Right hindlimb (tissue), 1 donor: ENCODE results near the gene NFKBIZ.
"Not testable (repeated sequence)": the region's sequence is repeated elsewhere in the genome, so short reads cannot be mapped to it uniquely, and the experiment has no call there.

Experiments
- DNase-seq: peaks from one replicate; pipeline ENCODE4 v3.0.0-alpha.2; 2018

NFKBIZ gene

DNA sequence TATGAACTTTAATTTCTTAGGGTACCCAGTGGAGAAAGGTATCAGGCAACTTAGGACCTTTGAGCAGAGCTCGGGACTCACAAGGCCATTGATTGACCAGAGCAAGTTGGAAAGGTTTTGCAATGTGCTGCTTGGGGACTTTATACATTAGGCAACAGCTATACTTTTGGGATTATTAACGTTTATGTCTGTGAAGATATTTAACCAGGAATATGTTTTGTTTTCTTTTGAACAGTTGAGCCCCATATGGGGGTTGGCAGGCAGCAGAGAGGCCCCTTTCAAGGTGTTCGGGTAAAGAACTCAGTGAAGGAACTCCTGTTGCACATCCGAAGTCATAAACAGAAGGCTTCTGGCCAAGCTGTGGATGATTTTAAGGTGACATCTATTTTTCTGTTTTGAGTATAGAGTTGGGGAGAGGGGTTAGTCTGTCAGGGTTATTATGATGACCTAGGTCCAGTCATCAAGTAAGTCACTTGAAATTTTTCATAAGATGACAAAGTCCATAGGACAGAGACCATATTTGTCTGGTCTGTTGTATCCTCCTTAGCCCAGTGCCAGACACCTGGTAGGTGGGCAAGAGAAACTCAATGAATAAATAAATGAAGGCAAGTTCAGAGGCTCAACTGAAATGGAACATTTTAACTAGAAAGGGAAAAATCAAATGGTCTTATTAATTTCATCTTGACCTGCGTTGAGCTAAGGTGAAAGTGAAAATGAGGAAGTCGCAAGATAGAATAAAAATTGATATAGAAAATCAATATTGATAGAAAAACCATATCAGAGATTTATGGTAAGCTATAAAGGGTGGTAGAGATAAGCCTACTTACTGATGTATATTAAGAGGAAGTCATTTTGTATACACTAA, 2.8 kb downstream of the NFKBIZ start:
- no peak for DNase-seq

DNA sequence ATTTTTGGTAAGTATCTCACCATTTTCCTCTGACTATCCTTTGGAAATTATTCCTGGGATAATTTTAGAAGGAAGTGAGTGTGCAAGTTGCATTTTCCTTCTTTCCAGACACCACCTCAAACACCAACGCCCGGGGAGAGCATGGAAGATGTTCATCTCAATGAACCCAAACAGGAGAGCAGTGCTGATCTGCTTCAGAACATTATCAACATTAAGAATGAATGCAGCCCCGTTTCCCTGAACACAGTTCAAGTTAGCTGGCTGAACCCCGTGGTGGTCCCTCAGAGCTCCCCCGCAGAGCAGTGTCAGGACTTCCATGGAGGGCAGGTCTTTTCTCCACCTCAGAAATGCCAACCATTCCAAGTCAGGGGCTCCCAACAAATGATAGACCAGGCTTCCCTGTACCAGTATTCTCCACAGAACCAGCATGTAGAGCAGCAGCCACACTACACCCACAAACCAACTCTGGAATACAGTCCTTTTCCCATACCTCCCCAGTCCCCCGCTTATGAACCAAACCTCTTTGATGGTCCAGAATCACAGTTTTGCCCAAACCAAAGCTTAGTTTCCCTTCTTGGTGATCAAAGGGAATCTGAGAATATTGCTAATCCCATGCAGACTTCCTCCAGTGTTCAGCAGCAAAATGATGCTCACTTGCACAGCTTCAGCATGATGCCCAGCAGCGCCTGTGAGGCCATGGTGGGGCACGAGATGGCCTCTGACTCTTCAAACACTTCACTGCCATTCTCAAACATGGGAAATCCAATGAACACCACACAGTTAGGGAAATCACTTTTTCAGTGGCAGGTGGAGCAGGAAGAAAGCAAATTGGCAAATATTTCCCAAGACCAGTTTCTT, 3.9 kb downstream of the NFKBIZ start:
- DNase-seq = no peak

DNA sequence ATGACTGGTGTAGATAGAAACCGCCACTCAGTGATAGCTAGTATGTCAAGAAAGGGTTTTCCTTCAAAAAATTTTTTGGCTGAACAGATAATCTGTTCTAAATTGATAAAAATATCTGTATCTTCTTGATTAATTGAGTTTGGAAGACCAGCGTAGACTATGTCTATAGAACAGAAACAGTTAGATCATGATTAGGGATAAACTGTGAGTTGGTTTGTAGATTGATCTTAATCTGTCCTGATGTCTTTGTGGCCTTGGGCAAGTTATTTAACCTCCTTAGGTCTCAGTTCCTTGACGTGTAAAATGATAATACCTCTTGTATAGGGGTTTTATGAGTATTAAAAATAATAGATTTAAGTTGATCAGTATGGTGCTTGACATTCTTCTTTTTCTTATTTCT, 4.7 kb downstream of the NFKBIZ start:
- DNase-seq = no peak

DNA sequence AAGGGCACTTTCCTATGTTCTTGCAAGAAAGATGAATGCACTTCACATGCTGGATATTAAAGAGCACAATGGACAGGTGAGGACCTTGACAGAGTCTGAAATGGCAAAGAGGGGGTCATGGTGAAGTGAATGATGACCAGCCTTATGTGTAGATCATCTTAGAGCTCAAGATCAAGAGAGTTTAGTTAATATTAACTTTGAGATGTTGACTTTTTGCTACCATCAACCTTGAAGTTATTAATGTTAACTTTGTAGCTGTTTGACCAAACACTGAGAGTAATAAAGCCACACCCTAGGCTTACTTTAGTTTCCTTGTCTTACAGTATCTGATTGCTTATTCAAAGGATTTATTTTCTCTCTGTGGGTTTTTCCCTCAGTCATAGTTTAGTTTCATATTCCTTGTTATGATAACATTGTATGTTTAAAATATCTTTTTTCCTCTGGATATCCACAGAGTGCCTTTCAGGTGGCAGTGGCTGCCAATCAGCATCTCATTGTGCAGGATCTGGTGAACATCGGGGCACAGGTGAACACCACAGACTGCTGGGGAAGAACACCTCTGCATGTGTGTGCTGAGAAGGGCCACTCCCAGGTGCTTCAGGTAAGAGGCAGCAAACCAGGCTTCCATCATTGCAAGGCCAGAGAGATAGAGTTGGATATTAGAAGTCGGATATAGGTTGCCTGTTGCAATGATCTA, 5.4 kb downstream of the NFKBIZ start:
- no peak for DNase-seq

DNA sequence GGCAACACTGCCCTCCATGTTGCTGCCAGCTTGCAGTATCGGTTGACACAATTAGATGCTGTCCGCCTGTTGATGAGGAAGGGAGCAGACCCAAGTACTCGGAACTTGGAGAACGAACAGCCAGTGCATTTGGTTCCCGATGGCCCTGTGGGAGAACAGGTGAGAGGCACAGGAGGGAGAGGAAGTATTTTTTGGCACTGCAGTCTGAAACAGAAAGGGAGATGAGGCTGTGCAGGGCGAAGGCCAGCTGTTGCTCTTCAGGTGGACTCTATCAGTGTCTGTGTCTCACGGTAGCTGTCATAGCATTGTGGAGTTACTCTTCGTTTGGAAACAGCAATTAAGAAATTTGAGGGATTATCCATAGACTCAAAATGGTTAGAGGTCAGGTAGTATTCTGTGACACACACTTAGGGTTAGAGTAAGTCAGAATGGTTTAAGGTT, 8.0 kb downstream of the NFKBIZ start:
- no peak for DNase-seq

DNA sequence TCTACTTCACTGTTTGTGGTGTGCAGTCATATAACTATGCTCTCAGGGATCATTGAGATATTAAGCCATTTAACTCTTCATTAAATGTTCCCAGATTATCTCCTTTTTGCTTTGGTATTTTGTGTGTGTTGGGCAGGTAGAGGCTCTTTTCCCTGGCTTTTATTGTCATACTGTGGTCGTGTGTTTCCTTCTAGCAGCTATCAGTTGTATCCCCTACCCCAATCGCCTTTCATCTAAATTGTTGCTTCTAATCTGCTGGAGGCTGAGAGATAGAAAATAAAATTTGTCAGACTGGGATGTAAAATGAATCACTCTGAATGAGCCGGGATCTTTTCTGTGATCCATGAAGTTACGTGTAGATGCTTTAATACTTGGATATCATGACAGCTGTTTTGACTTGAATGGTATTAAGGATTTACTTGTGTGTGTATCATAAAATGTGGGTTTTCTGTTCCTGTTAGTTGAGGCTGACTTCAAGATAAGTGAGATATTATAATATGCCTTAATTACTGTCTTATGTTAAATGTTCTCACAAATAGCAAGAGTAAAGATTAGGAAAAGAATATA, 9.2 kb downstream of the NFKBIZ start:
- DNase-seq = no peak

DNA sequence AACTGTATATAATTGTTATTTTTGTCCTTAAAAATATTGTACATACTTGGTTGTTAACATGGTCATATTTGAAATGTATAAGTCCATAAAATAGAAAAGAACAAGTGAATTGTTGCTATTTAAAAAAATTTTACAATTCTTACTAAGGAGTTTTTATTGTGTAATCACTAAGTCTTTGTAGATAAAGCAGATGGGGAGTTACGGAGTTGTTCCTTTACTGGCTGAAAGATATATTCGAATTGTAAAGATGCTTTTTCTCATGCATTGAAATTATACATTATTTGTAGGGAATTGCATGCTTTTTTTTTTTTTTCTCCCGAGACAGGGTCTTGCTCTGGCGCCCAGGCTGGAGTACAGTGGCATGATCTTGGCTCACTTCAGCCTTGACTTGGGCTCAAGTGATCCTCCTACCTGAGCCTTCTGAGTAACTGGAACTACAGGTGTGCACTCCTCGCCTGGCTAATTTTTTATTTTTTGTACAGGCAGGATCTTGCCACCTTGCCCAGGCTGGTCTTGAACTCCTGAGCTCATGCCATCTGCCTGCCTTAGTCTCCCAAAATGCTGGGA, 10.7 kb downstream of the NFKBIZ start:
- no peak for DNase-seq

DNA sequence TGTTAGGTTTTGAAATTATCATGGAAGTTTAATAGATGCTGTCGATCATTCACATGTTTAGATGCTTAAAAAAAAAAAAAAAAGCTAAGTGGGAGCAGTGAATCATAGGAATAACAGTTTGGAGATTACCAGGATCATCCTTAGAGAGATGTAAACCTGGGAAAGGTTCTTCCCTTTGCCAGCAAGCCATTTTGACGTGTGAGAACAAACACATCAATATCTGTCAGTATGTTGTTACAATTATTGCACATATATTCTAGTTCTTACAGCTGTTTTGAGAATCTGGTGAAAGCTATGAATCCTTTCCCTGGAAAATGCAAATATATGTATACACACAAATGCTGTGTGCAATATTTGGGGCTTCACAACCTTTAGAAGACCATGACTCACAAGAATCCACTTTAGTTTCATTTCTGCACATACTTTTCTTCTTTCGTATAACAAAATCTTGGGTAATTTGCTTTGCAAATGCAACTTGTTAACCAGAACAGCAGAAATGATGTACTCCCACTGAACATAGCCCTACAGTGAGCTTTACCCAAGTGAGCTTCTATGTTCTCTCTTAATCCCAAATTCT, 12.0 kb downstream of the NFKBIZ start:
- DNase-seq = no peak

DNA sequence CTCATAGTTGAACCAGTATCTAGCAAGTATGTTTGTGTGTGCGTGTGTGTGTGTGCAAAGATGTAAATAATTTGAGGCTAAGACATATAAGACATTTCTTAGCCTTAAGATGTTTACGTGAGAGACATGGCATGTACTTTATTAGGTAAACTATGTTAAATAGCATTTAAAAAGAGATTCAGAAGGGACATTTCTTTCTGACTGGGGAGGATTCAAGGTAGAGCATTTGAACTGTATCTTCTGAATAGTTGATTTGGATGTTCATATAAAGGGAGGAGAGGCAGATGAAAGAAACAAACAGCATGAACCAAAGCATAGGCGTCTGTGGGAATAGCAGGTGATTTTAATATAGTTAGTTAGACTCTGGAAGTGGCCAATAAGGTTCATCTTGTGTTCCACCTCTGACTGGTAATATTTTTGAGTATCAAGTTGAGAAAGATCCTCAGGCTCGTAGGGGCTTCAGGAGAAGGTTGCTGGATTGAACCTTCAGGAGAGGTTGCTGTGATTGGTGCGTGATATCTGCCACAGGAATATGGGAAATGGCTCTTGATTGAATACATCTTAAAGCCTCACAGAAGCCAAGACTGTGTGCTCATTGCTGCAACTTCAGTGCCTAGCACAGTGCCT, 12.6 kb downstream of the NFKBIZ start:
- no peak for DNase-seq

DNA sequence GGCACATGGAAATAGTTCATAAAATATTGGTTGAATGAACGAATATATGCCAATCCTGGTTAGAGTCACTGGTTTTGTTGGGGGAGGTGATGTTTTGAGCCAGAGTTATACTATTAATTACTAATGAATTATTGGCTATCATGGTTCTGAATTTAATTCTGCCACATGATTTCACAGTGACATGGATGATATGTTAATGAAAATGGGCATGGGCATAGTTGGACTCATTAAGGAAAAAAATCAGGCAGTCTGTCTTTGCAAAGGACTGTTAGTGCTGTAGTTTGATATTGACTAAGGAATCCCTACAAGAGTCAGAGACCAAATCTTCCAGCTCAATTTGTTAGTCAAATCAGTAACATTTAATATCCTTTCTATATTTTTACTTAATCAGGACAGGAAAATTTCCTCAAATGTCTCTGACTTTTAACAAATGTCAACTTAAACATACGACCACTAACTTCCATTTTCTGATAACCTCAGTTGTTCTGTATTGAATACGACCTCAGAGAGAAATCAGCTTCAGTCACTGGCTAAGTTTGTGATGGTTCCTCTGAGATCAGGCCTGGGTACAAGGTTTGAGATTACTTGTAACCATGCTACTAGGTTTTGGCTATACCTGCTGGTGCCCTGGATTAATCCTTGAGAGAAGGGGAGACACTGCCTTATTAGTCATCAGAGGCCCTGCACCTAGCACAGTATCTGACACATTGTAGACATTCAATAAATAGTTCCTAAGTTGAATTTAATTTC, 13.3 kb downstream of the NFKBIZ start:
- no peak for DNase-seq

DNA sequence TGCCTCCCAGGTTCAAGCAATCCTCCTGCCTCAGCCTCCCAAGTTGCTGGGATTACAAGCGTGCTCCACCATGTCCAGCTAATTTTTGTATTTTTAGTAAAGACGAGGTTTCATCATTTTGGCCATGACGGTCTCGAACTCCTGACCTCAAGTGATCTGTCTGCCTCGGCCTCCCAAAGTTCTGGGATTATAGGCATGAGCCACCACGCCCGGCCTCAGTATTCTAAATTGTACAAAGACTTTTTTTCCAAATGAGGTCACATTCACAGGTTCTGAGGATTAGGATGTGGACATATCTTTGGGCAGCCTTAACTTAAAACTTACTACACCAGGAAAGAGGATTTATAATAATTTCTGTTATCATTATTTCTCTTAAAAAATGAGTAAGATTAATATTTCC, 15.6 kb downstream of the NFKBIZ start:
- not testable (repeated sequence) for DNase-seq

DNA sequence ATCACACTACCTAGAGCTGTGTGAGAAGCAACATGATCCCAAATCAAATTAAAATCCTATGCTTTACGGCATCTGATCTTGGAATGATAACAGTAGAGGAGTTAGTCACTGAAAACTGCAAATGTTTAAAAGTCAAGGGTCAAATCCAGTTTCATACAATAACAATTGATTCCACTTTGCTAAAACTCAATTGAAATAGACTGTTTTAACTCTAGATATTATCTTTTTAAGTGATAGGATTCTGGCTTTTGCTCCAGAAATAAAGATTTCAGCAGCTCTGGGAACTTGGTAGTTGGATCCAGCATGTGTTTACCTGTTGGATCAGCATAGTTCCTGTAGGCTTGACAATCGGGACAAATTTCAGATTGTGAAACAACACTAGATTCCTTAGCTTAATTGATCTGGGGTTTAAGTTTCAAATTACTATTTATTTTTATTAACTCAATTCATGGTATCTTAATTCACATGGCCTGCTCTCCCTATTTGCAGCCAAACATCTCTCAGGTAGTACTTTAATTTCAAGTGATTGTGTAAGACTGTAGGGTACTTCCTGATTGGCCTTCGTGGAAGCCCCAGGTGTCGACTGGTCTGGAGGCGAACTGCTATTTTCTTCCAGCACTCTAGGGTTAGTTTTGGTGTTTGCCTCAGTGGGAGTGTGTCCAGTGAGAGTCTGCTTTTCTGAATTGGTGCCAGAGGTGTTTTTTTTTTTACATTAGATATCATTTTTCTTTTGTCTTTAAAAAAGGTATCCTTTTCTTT, 16.6 kb downstream of the NFKBIZ start:
- DNase-seq = no peak

DNA sequence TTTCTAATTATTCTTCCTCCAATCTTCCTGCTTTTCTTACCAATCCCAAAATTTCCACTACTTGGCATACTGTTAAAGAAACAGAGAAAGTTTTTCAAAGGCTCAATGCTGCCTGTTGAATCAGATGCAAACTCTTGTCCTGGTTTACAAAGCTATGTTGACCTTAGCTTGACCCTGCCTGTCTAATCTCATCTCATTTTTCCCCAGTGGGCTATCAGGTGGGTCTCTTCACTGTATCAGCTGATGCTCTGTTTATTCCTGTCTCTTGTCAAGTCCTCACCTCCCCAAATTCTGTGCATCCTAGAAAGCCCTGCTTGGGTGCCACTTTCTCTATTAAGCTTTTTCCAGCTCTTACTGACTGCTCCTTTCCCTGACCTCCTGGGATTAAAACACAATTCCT, 18.2 kb downstream of the NFKBIZ start:
- DNase-seq = no peak

DNA sequence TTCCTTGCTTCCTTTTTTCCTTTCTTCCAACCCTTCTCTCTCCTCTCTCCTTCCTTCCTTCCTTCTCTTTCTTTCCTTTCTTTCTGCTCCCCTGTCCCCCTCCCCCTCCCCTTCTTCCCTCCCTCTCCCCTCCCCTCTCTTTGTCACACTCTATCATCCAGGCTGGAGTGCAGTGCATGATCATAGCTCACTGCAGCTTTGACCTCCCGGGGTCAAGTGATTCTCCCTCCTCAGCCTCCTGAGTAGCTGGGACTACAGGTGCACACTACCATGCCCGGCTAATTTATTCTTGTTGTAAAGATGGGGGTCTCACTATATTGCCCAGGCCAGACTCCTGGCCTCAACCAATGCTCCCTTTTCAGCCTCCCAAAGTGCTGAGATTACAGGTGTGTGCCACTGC, 18.7 kb downstream of the NFKBIZ start:
- DNase-seq = no peak

DNA sequence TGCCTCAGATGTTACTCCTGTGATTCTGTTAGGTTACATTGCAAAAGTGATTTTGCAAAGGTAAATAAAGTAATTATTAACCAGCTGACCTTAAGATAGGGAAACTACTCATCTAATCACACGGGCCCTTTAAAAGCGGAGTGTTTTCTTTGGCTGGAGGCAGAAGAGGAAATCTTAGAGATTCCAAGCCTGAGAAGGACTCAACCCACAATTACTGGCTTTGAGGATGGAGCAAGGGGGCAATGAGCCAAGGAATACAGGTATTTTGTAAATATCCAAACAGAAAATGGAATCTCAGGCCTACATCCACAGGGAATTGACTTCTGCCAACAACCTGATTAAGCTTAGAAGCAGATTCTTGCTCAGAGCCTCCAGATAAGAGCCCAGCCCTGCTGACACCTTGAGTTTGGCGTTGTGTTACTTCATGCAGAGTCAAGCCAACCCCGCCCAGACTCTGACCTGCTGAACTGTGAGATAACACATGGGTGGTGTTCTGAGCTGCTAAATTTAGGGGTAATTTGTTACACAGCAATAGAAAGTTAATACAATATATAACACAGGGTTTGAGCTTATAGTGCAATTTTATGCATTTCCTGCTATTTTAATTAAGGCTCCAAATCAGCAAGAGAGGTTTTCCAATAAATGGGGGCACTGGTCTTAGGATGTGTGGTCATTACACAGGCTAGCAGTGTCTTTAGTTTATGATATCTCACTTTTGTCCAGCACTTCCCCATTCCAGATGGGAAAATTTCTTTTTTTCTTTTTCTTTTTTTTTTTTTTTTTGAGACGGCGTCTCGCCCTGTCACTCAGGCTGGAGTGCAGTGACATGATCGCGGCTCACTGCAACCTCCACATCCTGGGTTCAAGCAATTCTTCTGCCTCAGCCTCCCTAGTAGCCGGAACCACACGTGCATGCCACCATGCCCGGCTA, 19.5 kb downstream of the NFKBIZ start:
- DNase-seq = no peak

DNA sequence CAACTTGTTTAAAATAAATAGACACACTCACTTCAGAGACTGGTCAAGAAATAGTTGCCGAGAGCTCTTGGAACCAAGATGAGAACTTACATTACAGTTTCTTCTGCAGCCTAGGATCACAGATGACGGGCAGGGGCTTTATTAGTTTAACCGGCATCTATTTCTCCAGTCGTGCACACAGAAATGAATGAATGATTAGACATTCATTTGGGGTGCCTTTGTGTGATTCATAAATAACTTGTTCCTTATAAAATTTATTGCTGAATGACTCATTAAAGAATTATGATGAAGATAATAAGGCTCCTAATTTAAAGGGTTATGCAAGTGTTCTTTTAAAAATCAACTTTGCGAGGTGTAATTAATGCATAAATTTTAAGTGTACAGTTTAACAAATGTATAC, 20.8 kb downstream of the NFKBIZ start:
- DNase-seq = no peak

DNA sequence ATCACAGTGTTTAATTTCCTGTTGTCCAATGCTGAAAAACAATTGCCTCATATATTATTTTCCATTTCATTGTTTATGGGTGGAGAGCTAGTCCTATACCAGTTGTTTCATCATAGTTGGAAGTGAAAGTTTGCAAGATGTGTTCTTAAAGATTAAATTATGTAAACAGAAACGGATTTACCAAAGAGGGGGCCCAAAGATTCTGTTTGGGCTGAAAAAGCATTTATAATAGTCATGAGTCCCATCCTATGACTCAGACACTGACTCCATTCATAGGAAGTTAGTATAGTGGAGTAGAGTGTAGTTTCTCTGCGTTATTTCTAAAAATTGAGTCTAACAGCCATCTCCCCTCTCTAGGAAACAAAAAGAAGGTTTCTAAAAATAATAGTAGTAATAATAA, 24.3 kb downstream of the NFKBIZ start:
- DNase-seq = no peak

DNA sequence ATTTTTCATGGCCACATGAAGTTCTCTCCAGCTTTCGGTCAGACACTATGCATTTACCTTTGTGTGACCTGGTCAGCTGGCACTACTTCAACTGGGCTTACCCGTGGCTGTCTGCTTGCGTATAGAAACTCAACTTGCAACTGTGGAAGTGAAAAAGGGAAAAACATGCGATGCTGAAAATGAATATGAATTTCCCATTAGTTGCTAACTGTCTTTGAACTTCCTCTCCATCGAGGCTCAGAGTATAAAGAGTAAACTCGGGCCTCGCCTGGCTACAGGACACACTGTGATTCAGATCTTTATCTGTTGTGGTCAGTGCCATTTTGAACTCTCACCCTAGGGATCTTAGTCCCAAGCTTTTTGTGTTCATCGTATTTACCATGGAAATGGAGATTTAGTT, 26.8 kb downstream of the NFKBIZ start:
- no peak for DNase-seq

DNA sequence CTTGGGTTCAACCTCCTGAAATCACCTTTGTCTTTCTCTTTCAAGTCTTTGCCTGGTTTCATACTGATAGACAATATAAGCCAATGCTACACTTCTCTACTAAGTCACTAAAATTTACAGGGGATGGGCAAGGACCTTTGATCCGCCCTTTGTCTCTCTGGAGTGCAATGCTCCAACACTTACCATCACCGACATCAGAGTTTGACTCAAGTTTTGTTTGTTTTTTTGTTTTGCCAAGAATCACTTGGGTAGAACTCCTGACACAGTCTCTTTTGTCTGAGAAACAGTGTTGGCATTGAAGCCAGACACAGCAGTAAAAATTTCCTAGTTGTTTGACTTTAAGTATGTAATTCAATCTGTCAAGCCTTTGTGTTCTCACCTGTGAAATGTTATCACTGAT, 29.3 kb downstream of the NFKBIZ start:
- DNase-seq = no peak
